K562 (cell line): ENCODE results near the gene MYO6. TPM values are rescaled to one million over a fixed set of nuclear protein-coding genes. Genes with fewer than 3 reads are reported as not detected.

ENCODE experiments used
- ATAC-seq: fragments of 200-7000 bp; cut with Tn5 transposase; 3 replicates; pipeline ENCODE4 v1.9.1; 2020; ENCODE audit warnings: moderate library complexity
- BruUV-seq: library from RNA; stranded (reverse); fragments of 400-500 nt; replicated peaks from 2 replicates; lab custom pipeline; 2021; lab: Mats Ljungman, UMichigan
- CTCF ChIA-PET: fragments of 300-600 bp; formaldehyde crosslinking; extraction: SDS; loops from one replicate; lab custom pipeline; 2021; ENCODE audit warnings: low intra/inter-chr PET ratio; lab: Yijun Ruan, JAX
- POLR2A ChIA-PET: fragments of 300-600, 350-650 bp; sonication (Branson Sonifier 250); formaldehyde crosslinking; extraction: SDS; loops from one replicate; lab custom pipeline; 2021; ENCODE audit warnings: antibody characterized with exemption, inconsistent platforms; lab: Yijun Ruan, JAX
- DNase-seq, 4 experiments: peaks; one replicate each; pipeline versions ENCODE4 v3.0.0 to v3.0.0-alpha.2; 2011 to 2018; ENCODE audit warnings: low spot score in 3 of 4, mixed read lengths in 3 of 4; ENCODE audit errors: extremely low read depth in 1 of 4
- FAIRE-seq: peaks from 2 replicates; lab custom pipeline; 2011; peaks lifted over from hg19 to GRCh38; lab: Jason Lieb, UNC
- H2AFZ ChIP-seq: 2 replicates; pipeline ENCODE4 v1.6.0; 2011; ENCODE audit warnings: low read depth, low read length, control low read depth, inconsistent platforms
- H3K27ac ChIP-seq: fragments of 200-600 bp; 3 replicates; pipeline ENCODE4 v1.8.0; 2011; ENCODE audit warnings: low read depth, mild to moderate bottlenecking, control low read depth, inconsistent platforms, low read length, moderate library complexity, mixed read lengths; ENCODE audit errors: extremely low read depth
- H3K27me3 ChIP-seq, 2 experiments: fragments of 300-600 bp in 1 of 2; 2 replicates in 1 of 2; 3 replicates in 1 of 2; pipeline versions ENCODE4 v1.6.0 to v1.8.0; 2011; ENCODE audit warnings: inconsistent platforms in 2 of 2, low read length in 2 of 2, mild to moderate bottlenecking in 1 of 2, mixed read lengths in 1 of 2, moderate library complexity in 1 of 2; ENCODE audit not compliant: control insufficient read depth in 2 of 2, insufficient read depth in 2 of 2
- H3K36me3 ChIP-seq: fragments of 300-600 bp; 3 replicates; pipeline ENCODE4 v1.8.0; 2011; ENCODE audit warnings: mild to moderate bottlenecking, low read length, inconsistent platforms; ENCODE audit not compliant: control insufficient read depth, insufficient read depth
- H3K4me1 ChIP-seq, 2 experiments: fragments of 200-600 bp in 1 of 2; replicated peaks in 1 of 2; 2 replicates in 1 of 2; 3 replicates in 1 of 2; pipeline versions ENCODE4 v1.5.1 to v1.8.0; 2011; ENCODE audit warnings: inconsistent platforms in 2 of 2, low read length in 2 of 2, mild to moderate bottlenecking in 1 of 2, mixed read lengths in 1 of 2, moderate library complexity in 1 of 2; ENCODE audit not compliant: control insufficient read depth in 2 of 2, insufficient read depth in 2 of 2
- H3K4me2 ChIP-seq: 2 replicates; pipeline ENCODE4 v1.6.1; 2011; ENCODE audit warnings: low read length, control low read depth, inconsistent platforms, mixed read lengths; ENCODE audit not compliant: insufficient read depth
- H3K4me3 ChIP-seq: fragments of 200-600 bp; sonication (generic), shearing (Covaris generic); 2 replicates; pipeline ENCODE4 v1.5.1; 2016; ENCODE audit warnings: control low read depth, inconsistent platforms
- H3K79me2 ChIP-seq: fragments of 200-600 bp; 3 replicates; pipeline ENCODE4 v1.8.0; 2011; ENCODE audit warnings: low read length, inconsistent platforms; ENCODE audit not compliant: control insufficient read depth, insufficient read depth
- H3K9ac ChIP-seq, 2 experiments: 2 replicates each; pipeline versions ENCODE4 v1.6.0 to v1.6.1; 2011; ENCODE audit warnings: low read depth in 2 of 2, low read length in 2 of 2, control low read depth in 1 of 2, inconsistent platforms in 1 of 2, mild to moderate bottlenecking in 1 of 2, mixed read lengths in 1 of 2; ENCODE audit not compliant: insufficient read depth in 1 of 2
- H3K9me1 ChIP-seq: one replicate; pipeline ENCODE4 v1.6.0; 2011; ENCODE audit warnings: inconsistent platforms, mild to moderate bottlenecking, low read length, moderate library complexity; ENCODE audit not compliant: control insufficient read depth, insufficient read depth
- H3K9me3 ChIP-seq: replicated peaks from 2 replicates; pipeline ENCODE4 v1.5.1; 2011; ENCODE audit warnings: low read depth, low read length, inconsistent platforms; ENCODE audit not compliant: control insufficient read depth, insufficient read depth
- H4K20me1 ChIP-seq: replicated peaks from 2 replicates; pipeline ENCODE4 v1.6.1; 2011; ENCODE audit warnings: low read length, inconsistent platforms, mixed read lengths; ENCODE audit not compliant: control insufficient read depth, insufficient read depth
- FOXA3 ChIP-seq, 2 experiments: fragments of 450-650 bp in 1 of 2; sonication (generic) in 1 of 2; formaldehyde crosslinking; IDR thresholded peaks in 1 of 2; conservative IDR thresholded peaks in 1 of 2; 2 replicates each; pipeline versions ENCODE4 v1.4.0 to v1.8.0; 2020 to 2022; ENCODE audit warnings: mild to moderate bottlenecking in 2 of 2, missing genetic modification reagents in 1 of 2
- FOXK1 ChIP-seq: sonication (generic); formaldehyde crosslinking; IDR thresholded peaks from 2 replicates; pipeline ENCODE4 v1.8.0; 2022; ENCODE audit warnings: missing genetic modification reagents, mild to moderate bottlenecking, borderline replicate concordance
- NR1H2 ChIP-seq: sonication (generic); formaldehyde crosslinking; IDR thresholded peaks from 2 replicates; pipeline ENCODE4 v1.4.0; 2020; ENCODE audit warnings: mild to moderate bottlenecking, missing genetic modification reagents
- RFX7 ChIP-seq: fragments of 250-450 bp; sonication (Bioruptor Pico); IDR thresholded peaks from 2 replicates; pipeline ENCODE4 v1.5.1; 2021; ENCODE audit warnings: mild to moderate bottlenecking
- ZBTB17 ChIP-seq: fragments of 450-650 bp; formaldehyde crosslinking; IDR thresholded peaks from 2 replicates; pipeline ENCODE4 v1.4.0; 2020; ENCODE audit warnings: mild to moderate bottlenecking
- ZBTB8A ChIP-seq: fragments of 450-650 bp; IDR thresholded peaks from 2 replicates; pipeline ENCODE4 v1.6.1; 2018; ENCODE audit warnings: mild to moderate bottlenecking, moderate library complexity; ENCODE audit not compliant: partially characterized antibody
- ZSCAN32 ChIP-seq: fragments of 450-650 bp; formaldehyde crosslinking; IDR thresholded peaks from 2 replicates; pipeline ENCODE4 v1.4.0; 2020; ENCODE audit warnings: mild to moderate bottlenecking, moderate library complexity
- WGBS: fragments of 100-300 bp; shearing (Covaris generic); methylation state at CpG from one replicate; pipeline ENCODE4 v1.1.6; 2016; ENCODE audit warnings: low coverage, mixed read lengths; ENCODE audit not compliant: insufficient coverage; ENCODE audit errors: missing lambda C conversion rate; 5-methylcytosine and 5-hydroxymethylcytosine counted together
- in situ Hi-C: fragments of 300-500 bp; cut with MboI; formaldehyde crosslinking; loops from 4 replicates; pipeline ENCODE4 v1.15.0; 2018; ENCODE audit warnings: inconsistent platforms, mixed read lengths
- intact Hi-C: fragments of 100-400 bp; cut with micrococcal nuclease; formaldehyde crosslinking; loops from 2 replicates; pipeline ENCODE4 v1.14.2; 2022
- polyA plus RNA-seq, 8 experiments: library from polyadenylated mRNA; depleted of rRNA in 4 of 8; stranded (reverse) in 5 of 8; unstranded in 3 of 8; fragments of >200 nt; fragmentation: Nextera tagmentation in 2 of 8; fragmentation: Illumina TruSeq in 1 of 8; extraction: Ambion mirVana in 2 of 8; extraction: Trizol in 1 of 8; gene quantifications; 2 replicates each; pipeline versions ENCODE4 v1.2.1 to v1.2.3, GENCODE V29; 2011 to 2014; ENCODE audit warnings: inconsistent platforms in 1 of 8, missing spikeins in 1 of 8
- total RNA-seq, 7 experiments: library from RNA; depleted of rRNA in 6 of 7; stranded (reverse); fragments of >200 nt in 6 of 7; fragmentation: Illumina TruSeq in 2 of 7; extraction: Trizol in 2 of 7; gene quantifications; 2 replicates each; pipeline versions ENCODE4 v1.2.1 to v1.2.3, GENCODE V29; 2011 to 2021; ENCODE audit warnings: low replicate concordance in 1 of 7
- TF ChIP-seq, protein P1 (sequence below): sonication (generic); formaldehyde crosslinking; IDR thresholded peaks from 2 replicates; pipeline ENCODE4 v1.8.0; 2022; ENCODE audit warnings: mild to moderate bottlenecking, low read depth, missing genetic modification reagents
- TF ChIP-seq, protein P2 (sequence below): fragments of 250-450 bp; sonication (Bioruptor Pico); IDR thresholded peaks from 2 replicates; pipeline ENCODE4 v1.6.1; 2021; ENCODE audit warnings: mild to moderate bottlenecking

Gene MYO6
- total and polyA plus RNA-seq, 9 of the 15 experiments (the other 6 are each of a cell fraction or from before 2014, with no cell fraction given): 1.3 to 5.5 (median 2.7) TPM

DNA sequence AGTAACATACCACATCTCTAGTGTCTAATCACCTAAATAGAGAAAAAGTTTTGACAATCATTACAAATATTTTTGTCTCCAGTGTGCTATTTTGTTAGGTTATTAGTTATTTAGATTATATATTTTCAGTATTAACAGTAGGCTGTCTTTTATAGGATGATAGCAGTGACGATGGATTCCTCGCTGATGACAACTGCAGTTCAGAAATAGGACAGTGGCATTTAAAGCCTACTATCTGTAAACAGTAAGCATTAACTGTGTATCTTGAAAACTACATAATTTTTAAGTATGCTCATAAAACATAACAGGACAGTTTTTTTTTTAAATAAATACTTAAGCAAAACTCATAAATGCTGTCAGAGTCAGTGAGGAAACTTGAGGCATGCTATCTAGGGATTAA, 37.9 kb upstream of the MYO6 start:
- ChIA-PET POLR2A (interaction anchor here (1.2 kb wide), 1 partner anchor 11 kb away, joined by 4 read pairs; no protein-coding TSS in a partner anchor), CTCF (no interaction called here)
- in situ Hi-C loops (no loop called here), intact Hi-C loops (no loop called here)
- Histone ChIP-seq H4K20me1 (no peaks in the 10 kb centered on the region), H3K4me3 (no peak overlapping the region), H3K9me3 (no peaks in the 10 kb centered on the region), H3K27me3 (no peaks in the 10 kb centered on the region), H3K27ac (no peak overlapping the region), H3K9ac (no peak overlapping the region), H3K4me1 (no peaks in the 10 kb centered on the region), H2AFZ (no peak overlapping the region), H3K4me2 (no peak overlapping the region), H3K36me3 (peaks cover 62% of the 10 kb centered on the region), H3K9me1 (no peaks in the 10 kb centered on the region), H3K79me2 (no peaks in the 10 kb centered on the region)
- 100% methylated on average over 2 of the region's 2 CpGs for WGBS
- FAIRE-seq: no peak
- ATAC-seq: no peak
- DNase-seq: no peak
- no TSS peak for BruUV-seq
- no peak for TF ChIP-seq ZBTB8A
- TF ChIP-seq, protein P1, sequence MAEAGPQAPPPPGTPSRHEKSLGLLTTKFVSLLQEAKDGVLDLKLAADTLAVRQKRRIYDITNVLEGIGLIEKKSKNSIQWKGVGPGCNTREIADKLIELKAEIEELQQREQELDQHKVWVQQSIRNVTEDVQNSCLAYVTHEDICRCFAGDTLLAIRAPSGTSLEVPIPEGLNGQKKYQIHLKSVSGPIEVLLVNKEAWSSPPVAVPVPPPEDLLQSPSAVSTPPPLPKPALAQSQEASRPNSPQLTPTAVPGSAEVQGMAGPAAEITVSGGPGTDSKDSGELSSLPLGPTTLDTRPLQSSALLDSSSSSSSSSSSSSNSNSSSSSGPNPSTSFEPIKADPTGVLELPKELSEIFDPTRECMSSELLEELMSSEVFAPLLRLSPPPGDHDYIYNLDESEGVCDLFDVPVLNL (CRISPR knock-in tag): no peak

DNA sequence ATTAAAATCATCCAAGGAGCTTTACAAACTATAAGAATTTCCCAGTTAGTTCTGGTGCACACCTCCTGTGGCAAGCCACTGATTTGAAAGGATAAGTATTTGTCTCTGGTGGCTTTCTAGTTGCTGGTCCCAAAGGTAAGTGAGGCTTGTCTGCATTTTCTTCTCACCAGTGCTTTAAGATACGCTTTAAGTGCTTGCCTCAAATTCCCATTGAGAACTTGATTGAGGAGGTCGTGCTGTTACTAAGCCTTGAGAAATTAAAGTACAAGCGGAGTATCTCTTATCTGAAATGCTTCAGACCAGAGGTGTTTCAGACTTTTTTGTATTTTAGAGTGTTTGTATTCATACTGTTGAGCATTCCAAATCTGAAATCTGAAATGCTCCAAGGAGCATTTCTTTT, 29.9 kb upstream of the MYO6 start:
- H3K9me3 ChIP-seq: no peaks in the 10 kb centered on the region
- no peaks in the 10 kb centered on the region for H3K27me3 ChIP-seq
- no peaks in the 10 kb centered on the region for H3K4me1 ChIP-seq
- no peaks in the 10 kb centered on the region for H3K9me1 ChIP-seq
- no TSS peak for BruUV-seq
- in situ Hi-C loops (no loop called here), intact Hi-C loops (no loop called here)
- no peak overlapping the region for H3K4me2 ChIP-seq
- no peaks in the 10 kb centered on the region for H4K20me1 ChIP-seq
- no peak for DNase-seq
- 48% methylated on average over 3 of the region's 3 CpGs for WGBS
- H3K79me2 ChIP-seq: no peaks in the 10 kb centered on the region
- TF ChIP-seq NR1H2 (CRISPR knock-in tag): no peak
- TF ChIP-seq RFX7: no peak
- TF ChIP-seq ZSCAN32: no peak
- TF ChIP-seq FOXK1 (CRISPR knock-in tag): no peak
- no peak for TF ChIP-seq ZBTB17
- TF ChIP-seq FOXA3 (CRISPR knock-in tag; conservative IDR thresholded peaks at IDR 0.05 in 1 of 2, IDR thresholded peaks at IDR 0.05 in 1 of 2): no peak
- TF ChIP-seq, protein P2, sequence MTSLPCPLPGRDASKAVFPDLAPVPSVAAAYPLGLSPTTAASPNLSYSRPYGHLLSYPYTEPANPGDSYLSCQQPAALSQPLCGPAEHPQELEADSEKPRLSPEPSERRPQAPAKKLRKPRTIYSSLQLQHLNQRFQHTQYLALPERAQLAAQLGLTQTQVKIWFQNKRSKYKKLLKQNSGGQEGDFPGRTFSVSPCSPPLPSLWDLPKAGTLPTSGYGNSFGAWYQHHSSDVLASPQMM (CRISPR knock-in tag): no peak
- POLR2A ChIA-PET: interaction anchor here (0.7 kb wide), 1 partner anchor 9 kb away, joined by 3 read pairs; no protein-coding TSS in a partner anchor
- no peak; the same call in 2 of the 3 replicates for ATAC-seq
- no peak for FAIRE-seq
- no peak overlapping the region for H3K27ac ChIP-seq
- CTCF ChIA-PET: no interaction called here
- H3K9ac ChIP-seq: no peak overlapping the region
- no peak overlapping the region for H3K4me3 ChIP-seq
- peaks cover 24% of the 10 kb centered on the region; the same call in 2 of the 3 replicates for H3K36me3 ChIP-seq
- H2AFZ ChIP-seq: no peak overlapping the region
